Fibroblast of mammary gland (primary cell): ENCODE data around the gene RIC8A.
A peak's percentile ranks its signal among the peaks of the same experiment; 100 is the strongest.

Source experiments
- DNase-seq: peaks from one replicate; pipeline ENCODE4 v3.0.0-alpha.2; 2010; ENCODE audit warnings: low read depth
- H3K4me3 ChIP-seq: 2 replicates; pipeline ENCODE4 v1.5.1; 2011; ENCODE audit warnings: low read depth, mild to moderate bottlenecking, low read length, moderate library complexity; ENCODE audit not compliant: control insufficient read depth
- CTCF ChIP-seq: conservative IDR thresholded peaks from 2 replicates; pipeline ENCODE4 v1.5.1; 2011; ENCODE audit warnings: low read depth, low read length, inconsistent platforms; ENCODE audit not compliant: control insufficient read depth, insufficient read depth

Gene RIC8A

GRCh38 chr11:252666-253065 lies 45.2 kb downstream of the RIC8A start:
- no peak for TF ChIP-seq CTCF
- H3K4me3 ChIP-seq, result no peak overlapping the region

GRCh38 chr11:253160-253885 lies 45.8 kb downstream of the RIC8A start:
- TF ChIP-seq CTCF, result no peak

More at GRCh38 chr11:252666-253065, 45.2 kb downstream of the RIC8A start:
- no peak for DNase-seq

GRCh38 chr11:253886-254270 lies 46.4 kb downstream of the RIC8A start:
- DNase-seq, result no peak
- TF ChIP-seq CTCF, result no peak
- no peak overlapping the region for H3K4me3 ChIP-seq

More at GRCh38 chr11:253160-253885, 45.8 kb downstream of the RIC8A start:
- no peak overlapping the region for H3K4me3 ChIP-seq
- no peak for DNase-seq

DNA sequence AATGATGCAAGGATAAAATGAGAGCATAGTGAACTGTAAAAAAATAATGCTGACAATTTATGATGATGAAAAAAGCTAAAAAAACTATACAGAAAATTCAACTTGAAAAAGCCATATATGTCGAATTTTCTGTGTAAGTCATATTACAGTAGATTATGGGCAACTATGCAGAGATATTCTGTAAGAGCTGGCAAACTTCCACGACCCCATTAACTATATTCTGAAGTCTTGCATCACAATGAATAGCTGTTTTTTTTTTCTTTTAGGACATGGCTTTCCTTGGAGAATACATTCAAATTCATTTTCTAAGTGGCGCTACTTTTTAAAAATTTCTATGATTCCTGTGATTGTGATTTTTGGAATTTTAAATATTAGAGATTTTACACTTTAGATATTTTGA lies 47.7 kb downstream of the RIC8A start:
- no peak overlapping the region for H3K4me3 ChIP-seq
- no peak for TF ChIP-seq CTCF
- peak; percentile 31 for DNase-seq

DNA sequence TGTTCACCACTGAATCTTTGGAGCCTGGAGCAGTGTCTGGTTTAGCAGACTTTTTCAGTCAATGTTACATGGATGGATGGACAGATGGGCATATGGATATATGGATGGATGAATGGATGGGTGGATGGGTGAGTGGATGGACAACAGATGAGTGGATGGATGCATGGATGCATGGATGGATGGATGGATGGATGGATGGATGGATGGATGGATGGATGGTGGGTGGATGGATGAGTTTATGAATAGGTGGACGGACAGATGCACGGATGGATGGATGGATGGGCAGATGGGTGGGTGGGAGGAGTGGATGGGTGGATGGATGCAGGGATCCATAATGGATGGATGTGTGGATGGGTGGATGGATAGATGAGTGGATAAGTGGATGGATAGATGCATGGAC lies 48.3 kb downstream of the RIC8A start:
- TF ChIP-seq CTCF, result no peak
- no peak overlapping the region for H3K4me3 ChIP-seq
- DNase-seq, result no peak

DNA sequence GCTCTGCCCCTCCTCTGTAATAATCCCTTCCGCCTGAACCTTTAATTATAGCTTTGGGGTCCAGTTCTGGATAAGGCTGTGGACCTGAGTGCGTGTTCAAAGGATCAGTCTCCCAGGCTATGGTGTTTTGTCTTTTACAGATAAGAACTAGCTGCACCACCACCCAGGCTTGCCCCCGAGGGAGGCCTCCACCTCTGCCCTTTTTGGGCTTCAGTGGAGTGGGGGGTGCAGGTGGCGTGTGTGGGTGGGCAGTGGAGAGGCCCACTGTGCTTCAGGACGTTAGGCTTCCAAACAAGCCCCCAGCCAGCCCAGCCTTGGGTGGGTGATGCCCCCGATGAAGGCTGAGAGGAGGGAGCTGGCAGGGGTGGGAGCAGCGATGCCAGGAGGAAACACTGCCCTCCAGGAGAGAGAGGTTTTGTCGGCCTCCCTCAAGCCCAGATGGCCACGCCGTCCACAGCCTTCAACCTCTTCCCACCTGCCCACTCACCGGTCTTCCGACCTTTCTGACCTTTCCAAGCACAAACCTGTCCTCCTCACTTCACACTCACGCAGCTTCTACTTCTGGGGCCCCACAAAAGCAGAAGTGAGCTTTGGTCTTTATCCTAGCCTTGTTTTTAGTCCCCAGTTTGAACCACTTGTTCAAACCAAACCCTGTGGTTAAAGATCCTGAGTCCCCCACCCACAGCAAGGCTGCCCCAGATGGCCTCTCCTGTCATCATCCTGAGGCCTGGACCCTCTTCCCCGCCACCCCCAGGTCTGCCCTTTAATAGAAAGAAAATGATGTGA lies 49.6 kb downstream of the RIC8A start:
- no peak for TF ChIP-seq CTCF
- no peak for DNase-seq
- no peak overlapping the region for H3K4me3 ChIP-seq
